Transverse colon (tissue), 4 donors: ENCODE data around the gene PALLD. TPM values are rescaled to one million over a fixed set of nuclear protein-coding genes. Genes with fewer than 3 reads are reported as not detected.

ENCODE experiments used
- DNase-seq: peaks from one replicate; pipeline ENCODE4 v3.0.0-alpha.2; 2019
- H3K27ac ChIP-seq, 4 donors: fragments of 200-600 bp; sonication (generic); 2 replicates each; pipeline ENCODE4 v1.5.1; 2016 to 2018; ENCODE audit warnings: inconsistent platforms in 4 of 4
- H3K27me3 ChIP-seq: fragments of 200-600 bp; sonication (generic); 2 replicates; pipeline ENCODE4 v1.5.1; 2017; ENCODE audit warnings: inconsistent platforms
- H3K36me3 ChIP-seq, 4 donors: fragments of 200-600 bp; sonication (generic); 2 replicates each; pipeline ENCODE4 v1.5.1; 2017 to 2019; ENCODE audit warnings: inconsistent platforms in 4 of 4
- H3K4me1 ChIP-seq, 4 donors: fragments of 200-600 bp; sonication (generic); 2 replicates each; pipeline ENCODE4 v1.5.1; 2017 to 2020; ENCODE audit warnings: inconsistent platforms in 4 of 4
- H3K4me3 ChIP-seq, 4 donors: fragments of 200-600 bp; sonication (generic); 1 replicate in 1 of 4; 2 replicates in 3 of 4; pipeline versions ENCODE4 v1.5.1 to v1.6.1; 2017 to 2019; ENCODE audit warnings: inconsistent platforms in 4 of 4
- H3K9me3 ChIP-seq, 2 donors: fragments of 200-600 bp; sonication (generic); 2 replicates each; pipeline ENCODE4 v1.5.1; 2017 to 2019; ENCODE audit warnings: inconsistent platforms in 2 of 2
- CTCF ChIP-seq, 5 experiments: fragments of 200-600 bp in 3 of 5; fragments of 450-650 bp in 2 of 5; sonication (generic) in 3 of 5; IDR thresholded peaks; 1 replicate in 2 of 5; 2 replicates in 3 of 5; pipeline ENCODE4 v1.5.1; 2016 to 2017; ENCODE audit warnings: antibody characterized with exemption in 5 of 5, inconsistent platforms in 3 of 5, mild to moderate bottlenecking in 2 of 5, moderate library complexity in 1 of 5
- EP300 ChIP-seq: sonication (generic); formaldehyde crosslinking; IDR thresholded peaks from one replicate; pipeline ENCODE4 v1.6.1; 2017; ENCODE audit warnings: antibody characterized with exemption, low read depth
- POLR2A ChIP-seq: fragments of 450-650 bp; IDR thresholded peaks from one replicate; pipeline ENCODE4 v1.6.1; 2016; ENCODE audit warnings: antibody characterized with exemption, mild to moderate bottlenecking, moderate library complexity
- POLR2AphosphoS5 ChIP-seq, 3 donors: sonication (generic); formaldehyde crosslinking; IDR thresholded peaks; one replicate each; pipeline ENCODE4 v1.6.1; 2016; ENCODE audit warnings: antibody characterized with exemption in 3 of 3
- WGBS, 2 donors: methylation state at CpG; one replicate each; pipeline ENCODE4 v1.1.5; 2018; ENCODE audit warnings: low coverage in 1 of 2; 5-methylcytosine and 5-hydroxymethylcytosine counted together
- in situ Hi-C, 4 donors: fragments of 200-750 bp; cut with MboI; loops; one replicate each; pipeline versions ENCODE4 v1.15.0 to v1.15.1; 2017; ENCODE audit warnings: low sequenced_read_pairs in 3 of 4, low pct_ligation_motif_present in 1 of 4, low pct_unique_long_range_greater_than_20kb in 1 of 4
- intact Hi-C: fragments of 100-400 bp; cut with DNase I; formaldehyde crosslinking; loops from one replicate; pipeline ENCODE4 v1.15.1; 2023; ENCODE audit warnings: low total_unique reads
- total RNA-seq, 4 donors: library from RNA; depleted of rRNA; stranded (reverse); fragments of >200 nt; gene quantifications; one replicate each; pipeline ENCODE4 v1.1.0, GENCODE V29; 2016

PALLD gene
- total RNA-seq, 4 donors from 2014 or later: 230 to 309 (median 278) TPM

GRCh38 chr4:168647646-168648375 lies 151.0 kb downstream of the PALLD start:
- H3K36me3 ChIP-seq: no peaks in the 10 kb centered on the region
- intact Hi-C loops: no loop called here
- no peak overlapping the region for H3K4me3 ChIP-seq
- no peaks in the 10 kb centered on the region for H3K9me3 ChIP-seq
- H3K4me1 ChIP-seq: peaks cover 0 to 5% (median under 1%) of the 10 kb centered on the region in 4 donors
- TF ChIP-seq EP300 (no peak), CTCF (IDR thresholded peaks at IDR 0.05) (no peak), POLR2A (no peak), POLR2AphosphoS5 (IDR thresholded peaks at IDR 0.05) (no peak)
- H3K27ac ChIP-seq: no peak overlapping the region
- in situ Hi-C loops: no loop called here
- DNase-seq: no peak
- no peaks in the 10 kb centered on the region for H3K27me3 ChIP-seq
- WGBS, 2 donors: 87 to 91% methylated on average over 8 of the region's 8 CpGs

GRCh38 chr4:168648494-168648893 lies 151.6 kb downstream of the PALLD start:
- no peak overlapping the region for H3K4me3 ChIP-seq
- no peaks in the 10 kb centered on the region for H3K27me3 ChIP-seq
- in situ Hi-C loops (no loop called here), intact Hi-C loops (no loop called here)
- no peak overlapping the region for H3K27ac ChIP-seq
- no peak for TF ChIP-seq EP300
- TF ChIP-seq POLR2AphosphoS5 (IDR thresholded peaks at IDR 0.05): no peak
- no peak for TF ChIP-seq POLR2A
- no peak for TF ChIP-seq CTCF (IDR thresholded peaks at IDR 0.05)
- DNase-seq: no peak
- H3K9me3 ChIP-seq: no peaks in the 10 kb centered on the region
- peaks cover 0 to under 1% (median 0%) of the 10 kb centered on the region in 4 donors for H3K4me1 ChIP-seq
- WGBS, 2 donors: 84% methylated on average over 3 of the region's 3 CpGs; no CpG with 5 or more reads in 1 of the 2 donors
- H3K36me3 ChIP-seq: no peaks in the 10 kb centered on the region

GRCh38 chr4:168648929-168649328 lies 152.1 kb downstream of the PALLD start:
- no peaks in the 10 kb centered on the region for H3K27me3 ChIP-seq
- H3K36me3 ChIP-seq: no peaks in the 10 kb centered on the region
- DNase-seq: no peak
- 64 to 79% methylated on average over 3 of the region's 3 CpGs for WGBS, 2 donors
- peaks cover 0 to under 1% (median under 1%) of the 10 kb centered on the region in 4 donors for H3K4me1 ChIP-seq
- no peak for TF ChIP-seq POLR2AphosphoS5 (IDR thresholded peaks at IDR 0.05)
- H3K9me3 ChIP-seq: no peaks in the 10 kb centered on the region
- in situ Hi-C loops: no loop called here
- intact Hi-C loops: no loop called here
- no peak overlapping the region for H3K27ac ChIP-seq
- H3K4me3 ChIP-seq: no peak overlapping the region

- TF ChIP-seq POLR2A (no peak), CTCF (IDR thresholded peaks at IDR 0.05) (no peak), POLR2AphosphoS5 (IDR thresholded peaks at IDR 0.05) (no peak), EP300 (no peak)
- intact Hi-C loops (no loop called here), in situ Hi-C loops (no loop called here)
- Histone ChIP-seq H3K36me3 (no peaks in the 10 kb centered on the region), H3K27ac (no peak overlapping the region), H3K27me3 (no peaks in the 10 kb centered on the region), H3K9me3 (no peaks in the 10 kb centered on the region), H3K4me1 (peaks cover 0 to 16% (median 6%) of the 10 kb centered on the region in 4 donors), H3K4me3 (no peak overlapping the region)
- DNase-seq: no peak
- WGBS, 2 donors: 72 to 75% methylated on average over 2 of the region's 2 CpGs
Observed at GRCh38 chr4:168651374-168651773, 154.5 kb downstream of the PALLD start.
